Epithelial cell of esophagus (primary cell): Measurements from ENCODE around the gene UBL7.
"Not testable (repeated sequence)": the region's sequence is repeated elsewhere in the genome, so short reads cannot be mapped to it uniquely, and the experiment has no call there.

ENCODE experiments used
- DNase-seq: peaks from one replicate; pipeline ENCODE4 v3.0.0; 2010; ENCODE audit warnings: low read depth
- H3K4me3 ChIP-seq: 2 replicates; pipeline ENCODE4 v1.5.1; 2011; ENCODE audit warnings: mild to moderate bottlenecking, low read length, control low read depth
- TF ChIP-seq, protein P1 (sequence below): IDR thresholded peaks from 2 replicates; pipeline ENCODE4 v1.5.1; 2011; ENCODE audit warnings: low read depth, mild to moderate bottlenecking, low read length, control low read depth, inconsistent platforms; ENCODE audit not compliant: insufficient read depth; ENCODE audit errors: missing control alignments

UBL7 gene

GRCh38 chr15:74463634-74464033 lies 2.7 kb upstream of the UBL7 start:
- no peak overlapping the region for H3K4me3 ChIP-seq
- DNase-seq = no peak
- TF ChIP-seq, protein P1, sequence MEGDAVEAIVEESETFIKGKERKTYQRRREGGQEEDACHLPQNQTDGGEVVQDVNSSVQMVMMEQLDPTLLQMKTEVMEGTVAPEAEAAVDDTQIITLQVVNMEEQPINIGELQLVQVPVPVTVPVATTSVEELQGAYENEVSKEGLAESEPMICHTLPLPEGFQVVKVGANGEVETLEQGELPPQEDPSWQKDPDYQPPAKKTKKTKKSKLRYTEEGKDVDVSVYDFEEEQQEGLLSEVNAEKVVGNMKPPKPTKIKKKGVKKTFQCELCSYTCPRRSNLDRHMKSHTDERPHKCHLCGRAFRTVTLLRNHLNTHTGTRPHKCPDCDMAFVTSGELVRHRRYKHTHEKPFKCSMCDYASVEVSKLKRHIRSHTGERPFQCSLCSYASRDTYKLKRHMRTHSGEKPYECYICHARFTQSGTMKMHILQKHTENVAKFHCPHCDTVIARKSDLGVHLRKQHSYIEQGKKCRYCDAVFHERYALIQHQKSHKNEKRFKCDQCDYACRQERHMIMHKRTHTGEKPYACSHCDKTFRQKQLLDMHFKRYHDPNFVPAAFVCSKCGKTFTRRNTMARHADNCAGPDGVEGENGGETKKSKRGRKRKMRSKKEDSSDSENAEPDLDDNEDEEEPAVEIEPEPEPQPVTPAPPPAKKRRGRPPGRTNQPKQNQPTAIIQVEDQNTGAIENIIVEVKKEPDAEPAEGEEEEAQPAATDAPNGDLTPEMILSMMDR = no peak

DNA sequence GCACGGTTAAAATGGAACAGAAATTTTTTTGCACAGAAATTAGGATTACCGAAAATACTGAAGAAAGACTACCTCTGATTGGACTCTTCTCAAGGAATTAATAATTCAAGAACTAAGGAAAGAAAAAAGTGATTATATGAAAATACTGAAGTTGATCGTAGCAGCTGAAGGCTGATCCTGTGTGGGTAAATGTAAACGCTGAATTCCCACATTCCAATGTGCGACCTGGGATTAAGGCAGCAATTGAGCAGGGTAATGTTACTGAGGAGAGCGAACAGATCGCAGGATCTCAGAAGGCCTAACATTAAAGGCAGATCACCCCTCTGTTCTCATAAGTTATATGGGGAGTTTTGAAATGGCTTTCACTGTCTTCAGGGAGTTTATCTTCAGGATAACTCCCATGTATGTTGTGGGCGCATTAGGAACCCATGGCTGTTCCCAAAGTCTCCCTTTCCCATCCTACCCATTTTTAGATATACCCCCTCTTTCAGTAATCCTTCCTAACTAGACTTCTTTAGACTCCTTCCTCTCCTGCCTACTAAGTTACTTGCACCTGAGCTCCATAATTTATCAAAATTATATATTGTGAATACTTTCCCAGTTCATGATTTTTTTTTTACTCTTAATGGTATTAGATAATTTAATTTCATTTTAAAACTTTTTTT lies 1.0 kb upstream of the UBL7 start:
- TF ChIP-seq, protein P1 = no peak
- peak; percentile 12 for DNase-seq
- H3K4me3 ChIP-seq = peak overlapping the region; percentile 98

DNA sequence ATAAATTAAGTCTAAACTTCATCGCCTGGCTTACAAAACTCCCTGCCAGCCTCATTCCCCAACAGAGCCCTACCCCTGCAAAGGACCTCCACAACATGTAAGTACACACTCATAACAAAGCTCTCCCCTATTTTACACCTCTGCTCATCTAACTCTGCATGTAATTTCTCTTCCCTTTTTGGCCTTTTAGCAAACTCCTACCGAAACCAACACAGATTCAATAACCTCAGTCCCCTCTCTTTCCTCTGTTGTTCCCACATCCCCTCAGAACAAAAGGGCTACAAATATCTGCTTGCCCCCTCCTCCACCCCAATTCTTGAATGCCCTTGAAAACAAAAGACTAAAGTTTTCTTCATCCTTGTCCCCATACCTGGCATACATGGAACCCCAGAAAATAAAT lies 662 bp downstream of the UBL7 start:
- peak overlapping the region; percentile 98 for H3K4me3 ChIP-seq
- TF ChIP-seq, protein P1 = no peak
- no peak for DNase-seq

- H3K4me3 ChIP-seq = not testable (repeated sequence)
Observed at GRCh38 chr15:74459798-74460197, 1.2 kb downstream of the UBL7 start.

GRCh38 chr15:74458473-74458872 lies 2.5 kb downstream of the UBL7 start:
- no peak for DNase-seq
- no peak overlapping the region for H3K4me3 ChIP-seq
- TF ChIP-seq, protein P1 = no peak

More at GRCh38 chr15:74459798-74460197, 1.2 kb downstream of the UBL7 start:
- not testable (repeated sequence) for DNase-seq

DNA sequence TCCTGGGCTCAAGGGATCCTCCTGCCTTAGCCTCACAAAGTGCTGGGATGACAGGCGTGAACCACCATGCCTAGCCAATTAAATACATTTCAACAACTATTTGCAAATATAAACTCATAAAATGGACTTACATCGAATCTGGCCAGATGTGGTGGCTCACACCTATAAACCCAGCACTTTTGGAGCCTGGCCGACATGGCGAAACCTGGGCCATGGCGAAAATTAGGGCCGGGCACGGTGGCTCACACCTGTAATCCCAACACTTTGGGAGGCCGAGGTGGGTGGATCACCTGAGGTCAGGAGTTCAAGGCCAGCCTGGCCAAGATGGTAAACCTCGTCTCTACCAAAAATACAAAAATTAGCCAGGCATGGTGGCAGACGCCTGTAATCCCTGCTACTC lies 3.9 kb downstream of the UBL7 start:
- H3K4me3 ChIP-seq, DNase-seq: not testable (repeated sequence)

- TF ChIP-seq, protein P1 = no peak
- H3K4me3 ChIP-seq = no peak overlapping the region
Observed at GRCh38 chr15:74454764-74455500, 6.0 kb downstream of the UBL7 start.

More at GRCh38 chr15:74454764-74455500, 6.0 kb downstream of the UBL7 start:
- DNase-seq = no peak
